Body of pancreas (tissue), 4 donors: ENCODE measurements around the gene IQGAP2.

Experiments used
- POLR2A ChIP-seq, 3 donors: fragments of 450-650 bp; IDR thresholded peaks; one replicate each; pipeline ENCODE4 v1.6.1; 2016; ENCODE audit warnings: antibody characterized with exemption in 3 of 3, mild to moderate bottlenecking in 2 of 3
- TF ChIP-seq, protein P1 (sequence below), 7 experiments: fragments of 450-650 bp in 4 of 7; fragments of 200-600 bp in 3 of 7; sonication (generic) in 3 of 7; IDR thresholded peaks; one replicate each; pipeline ENCODE4 v1.5.1; 2016 to 2019; ENCODE audit warnings: antibody characterized with exemption in 7 of 7

GRCh38 chr5:76413746-76414145 lies 10.7 kb downstream of the IQGAP2 start:
- no peak for TF ChIP-seq POLR2A (IDR thresholded peaks at IDR 0.05)
- TF ChIP-seq, protein P1, sequence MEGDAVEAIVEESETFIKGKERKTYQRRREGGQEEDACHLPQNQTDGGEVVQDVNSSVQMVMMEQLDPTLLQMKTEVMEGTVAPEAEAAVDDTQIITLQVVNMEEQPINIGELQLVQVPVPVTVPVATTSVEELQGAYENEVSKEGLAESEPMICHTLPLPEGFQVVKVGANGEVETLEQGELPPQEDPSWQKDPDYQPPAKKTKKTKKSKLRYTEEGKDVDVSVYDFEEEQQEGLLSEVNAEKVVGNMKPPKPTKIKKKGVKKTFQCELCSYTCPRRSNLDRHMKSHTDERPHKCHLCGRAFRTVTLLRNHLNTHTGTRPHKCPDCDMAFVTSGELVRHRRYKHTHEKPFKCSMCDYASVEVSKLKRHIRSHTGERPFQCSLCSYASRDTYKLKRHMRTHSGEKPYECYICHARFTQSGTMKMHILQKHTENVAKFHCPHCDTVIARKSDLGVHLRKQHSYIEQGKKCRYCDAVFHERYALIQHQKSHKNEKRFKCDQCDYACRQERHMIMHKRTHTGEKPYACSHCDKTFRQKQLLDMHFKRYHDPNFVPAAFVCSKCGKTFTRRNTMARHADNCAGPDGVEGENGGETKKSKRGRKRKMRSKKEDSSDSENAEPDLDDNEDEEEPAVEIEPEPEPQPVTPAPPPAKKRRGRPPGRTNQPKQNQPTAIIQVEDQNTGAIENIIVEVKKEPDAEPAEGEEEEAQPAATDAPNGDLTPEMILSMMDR (IDR thresholded peaks at IDR 0.05), result no peak
